OCI-LY1 (cell line): ENCODE measurements around the gene HPF1.
A peak's percentile ranks its signal among the peaks of the same experiment; 100 is the strongest.

Experiments used
- H2AFZ ChIP-seq: fragments of 200-600 bp; sonication (generic), shearing (Covaris generic); 2 replicates; pipeline ENCODE4 v1.6.0; 2014; ENCODE audit warnings: antibody characterized with exemption, mild to moderate bottlenecking, low read length
- H3F3A ChIP-seq: fragments of 200-600 bp; sonication (generic), shearing (Covaris generic); 2 replicates; pipeline ENCODE4 v1.6.0; 2014; ENCODE audit warnings: mild to moderate bottlenecking, antibody characterized with exemption, low read length, moderate library complexity; ENCODE audit not compliant: insufficient read depth
- H3K27ac ChIP-seq: fragments of 200-600 bp; sonication (generic); 2 replicates; pipeline ENCODE4 v1.5.1; 2014; ENCODE audit warnings: low read length, mixed run types, mild to moderate bottlenecking, low read depth; ENCODE audit not compliant: poor library complexity, severe bottlenecking
- H3K27me3 ChIP-seq: fragments of 200-600 bp; sonication (generic); 2 replicates; pipeline ENCODE4 v1.6.0; 2014; ENCODE audit warnings: antibody characterized with exemption, mild to moderate bottlenecking, low read length, moderate library complexity; ENCODE audit not compliant: insufficient read depth
- H3K36me3 ChIP-seq: fragments of 200-600 bp; sonication (generic); 2 replicates; pipeline ENCODE4 v1.6.1; 2014; ENCODE audit warnings: mild to moderate bottlenecking, antibody characterized with exemption, low read length, moderate library complexity, mixed read lengths; ENCODE audit not compliant: insufficient read depth
- H3K4me1 ChIP-seq: fragments of 200-600 bp; sonication (generic); 2 replicates; pipeline ENCODE4 v1.5.1; 2014; ENCODE audit warnings: mild to moderate bottlenecking, low read length, moderate library complexity; ENCODE audit not compliant: insufficient read depth, severe bottlenecking
- H3K4me2 ChIP-seq: fragments of 200-600 bp; sonication (generic), shearing (Covaris generic); 2 replicates; pipeline ENCODE4 v1.6.1; 2014; ENCODE audit warnings: low read length
- H3K4me3 ChIP-seq: fragments of 200-600 bp; sonication (generic); 2 replicates; pipeline ENCODE4 v1.5.1; 2014; ENCODE audit warnings: low read length, low read depth, mild to moderate bottlenecking, mixed read lengths; ENCODE audit not compliant: poor library complexity, severe bottlenecking
- H3K79me2 ChIP-seq: fragments of 200-600 bp; shearing (Covaris generic); 2 replicates; pipeline ENCODE4 v1.6.1; 2016; ENCODE audit warnings: mixed run types, low read length, mixed read lengths; ENCODE audit not compliant: insufficient read depth
- H3K9ac ChIP-seq: fragments of 200-600 bp; sonication (generic), shearing (Covaris generic); 2 replicates; pipeline ENCODE4 v1.6.1; 2014; ENCODE audit warnings: mild to moderate bottlenecking, low read length, mixed read lengths
- H3K9me2 ChIP-seq: fragments of 200-600 bp; sonication (generic), shearing (Covaris generic); 2 replicates; pipeline ENCODE4 v1.6.1; 2014; ENCODE audit warnings: low read depth, mild to moderate bottlenecking, low read length, mixed read lengths
- H3K9me3 ChIP-seq: fragments of 200-600 bp; shearing (Covaris generic); 2 replicates; pipeline ENCODE4 v1.6.1; 2014; ENCODE audit warnings: low read length, mixed read lengths
- H4K20me1 ChIP-seq: fragments of 200-600 bp; sonication (generic), shearing (Covaris generic); 2 replicates; pipeline ENCODE4 v1.6.0; 2016; ENCODE audit warnings: mild to moderate bottlenecking, low read length; ENCODE audit not compliant: insufficient read depth
- CTCF ChIP-seq: fragments of 200-600 bp; sonication (generic), shearing (Covaris generic); IDR thresholded peaks from 2 replicates; pipeline ENCODE4 v1.5.1; 2017; ENCODE audit warnings: mild to moderate bottlenecking, antibody characterized with exemption, low read length, moderate library complexity, mixed read lengths
- EZH2 ChIP-seq: fragments of 200-600 bp; sonication (generic), shearing (Covaris generic); IDR thresholded peaks from 2 replicates; pipeline ENCODE4 v1.8.0; 2017; ENCODE audit warnings: borderline replicate concordance, mixed run types, mild to moderate bottlenecking, antibody characterized with exemption, low read length, moderate library complexity, mixed read lengths

The HPF1 gene

GRCh38 chr4:169756971-169757574 lies 671 bp downstream of the HPF1 start:
- no peaks in the 10 kb centered on the region for H4K20me1 ChIP-seq
- H3F3A ChIP-seq, result no peaks in the 10 kb centered on the region
- H3K79me2 ChIP-seq, result no peaks in the 10 kb centered on the region
- TF ChIP-seq CTCF, result no peak
- no peak for TF ChIP-seq EZH2
- H3K4me1 ChIP-seq, result peaks cover 18% of the 10 kb centered on the region
- peak overlapping the region; percentile 83 for H3K4me2 ChIP-seq
- peak overlapping the region; percentile 80 for H3K9ac ChIP-seq
- no peak overlapping the region for H2AFZ ChIP-seq
- no peaks in the 10 kb centered on the region for H3K9me3 ChIP-seq
- H3K4me3 ChIP-seq, result peak overlapping the region; percentile 87
- no peaks in the 10 kb centered on the region for H3K9me2 ChIP-seq
- no peaks in the 10 kb centered on the region; the same call in 1 of the 2 replicates for H3K36me3 ChIP-seq
- no peaks in the 10 kb centered on the region for H3K27me3 ChIP-seq
- no peak overlapping the region for H3K27ac ChIP-seq

- no peak overlapping the region for H3K9ac ChIP-seq
- no peak overlapping the region for H3K4me2 ChIP-seq
- H4K20me1 ChIP-seq, result no peaks in the 10 kb centered on the region
- H3K9me2 ChIP-seq, result no peaks in the 10 kb centered on the region
- no peaks in the 10 kb centered on the region for H3K4me1 ChIP-seq
- no peaks in the 10 kb centered on the region for H3K27me3 ChIP-seq
- H3K9me3 ChIP-seq, result no peaks in the 10 kb centered on the region
- H3F3A ChIP-seq, result no peaks in the 10 kb centered on the region
- TF ChIP-seq CTCF (no peak), EZH2 (no peak)
- no peak overlapping the region for H2AFZ ChIP-seq
- no peak overlapping the region for H3K27ac ChIP-seq
- no peak overlapping the region for H3K4me3 ChIP-seq
- no peaks in the 10 kb centered on the region for H3K79me2 ChIP-seq
- peaks cover 18% of the 10 kb centered on the region; the same call in 1 of the 2 replicates for H3K36me3 ChIP-seq
Measured at GRCh38 chr4:169745291-169745690, 12.5 kb downstream of the HPF1 start.

- no peak overlapping the region for H3K9ac ChIP-seq
- H3K27me3 ChIP-seq, result no peaks in the 10 kb centered on the region
- no peak overlapping the region for H3K4me3 ChIP-seq
- TF ChIP-seq EZH2, result no peak
- TF ChIP-seq CTCF, result no peak
- H3K4me2 ChIP-seq, result no peak overlapping the region
- no peaks in the 10 kb centered on the region for H4K20me1 ChIP-seq
- H3K4me1 ChIP-seq, result no peaks in the 10 kb centered on the region
- H3K9me3 ChIP-seq, result no peaks in the 10 kb centered on the region
- H3K9me2 ChIP-seq, result no peaks in the 10 kb centered on the region
- no peak overlapping the region for H2AFZ ChIP-seq
- no peaks in the 10 kb centered on the region for H3F3A ChIP-seq
- no peak overlapping the region for H3K27ac ChIP-seq
- H3K36me3 ChIP-seq, result peaks cover 18% of the 10 kb centered on the region; the same call in 1 of the 2 replicates
- H3K79me2 ChIP-seq, result no peaks in the 10 kb centered on the region
Measured at GRCh38 chr4:169744601-169745000, 13.1 kb downstream of the HPF1 start.
